ENCODE measurements around the gene EPS8. TPM values are rescaled to one million over a fixed set of nuclear protein-coding genes. Genes with fewer than 3 reads are reported as not detected.

EPS8 gene
- total RNA-seq, 2 donors from 2014 or later: 38.0 to 46.2 TPM

- H3K9me3 Mint-ChIP-seq: no peaks in the 10 kb centered on the region
Observed at GRCh38 chr12:15608941-15609340, 180.2 kb downstream of the EPS8 start.

GRCh38 chr12:15608406-15608805 lies 180.8 kb downstream of the EPS8 start:
- Mint-ChIP-seq H3K4me1 (ENCODE audit: low read depth in 2 of 2) (no peaks in the 10 kb centered on the region), H3K4me3 (no peak overlapping the region), H3K36me3 (no peaks in the 10 kb centered on the region), H3K27me3 (peaks cover 3 to 8% of the 10 kb centered on the region in 2 donors), H3K27ac (no peak overlapping the region), H3K9me3 (no peaks in the 10 kb centered on the region)
- DNase-seq (ENCODE audit: low spot score) (no peak), ATAC-seq (no peak)

More at GRCh38 chr12:15608941-15609340, 180.2 kb downstream of the EPS8 start:
- Mint-ChIP-seq H3K4me3 (no peak overlapping the region), H3K4me1 (ENCODE audit: low read depth in 2 of 2) (no peaks in the 10 kb centered on the region), H3K36me3 (no peaks in the 10 kb centered on the region), H3K27me3 (peaks cover 3 to 8% of the 10 kb centered on the region in 2 donors), H3K27ac (no peak overlapping the region)
- DNase-seq (ENCODE audit: low spot score) (no peak), ATAC-seq (no peak)

GRCh38 chr12:15605881-15606590 lies 183.2 kb downstream of the EPS8 start:
- DNase-seq (ENCODE audit: low spot score) (no peak), ATAC-seq (no peak)
- Mint-ChIP-seq H3K27ac (no peak overlapping the region), H3K4me1 (ENCODE audit: low read depth in 2 of 2) (no peaks in the 10 kb centered on the region), H3K4me3 (no peak overlapping the region), H3K36me3 (no peaks in the 10 kb centered on the region), H3K9me3 (no peaks in the 10 kb centered on the region), H3K27me3 (peaks cover 0 to 13% of the 10 kb centered on the region in 2 donors)

GRCh38 chr12:15603474-15604085 lies 185.6 kb downstream of the EPS8 start:
- no peak for ATAC-seq
- Mint-ChIP-seq H3K27me3 (peaks cover 0 to 8% of the 10 kb centered on the region in 2 donors), H3K9me3 (no peaks in the 10 kb centered on the region), H3K4me3 (no peak overlapping the region), H3K4me1 (ENCODE audit: low read depth in 2 of 2) (no peaks in the 10 kb centered on the region), H3K36me3 (no peaks in the 10 kb centered on the region), H3K27ac (no peak overlapping the region)
- DNase-seq (ENCODE audit: low spot score): no peak

- Mint-ChIP-seq H3K27ac (no peak overlapping the region), H3K9me3 (no peaks in the 10 kb centered on the region)
Observed at GRCh38 chr12:15602051-15602672, 187.0 kb downstream of the EPS8 start.

GRCh38 chr12:15601210-15601800 lies 187.9 kb downstream of the EPS8 start:
- Mint-ChIP-seq H3K4me3 (no peak overlapping the region), H3K9me3 (no peaks in the 10 kb centered on the region), H3K27ac (no peak overlapping the region), H3K4me1 (ENCODE audit: low read depth in 2 of 2) (no peaks in the 10 kb centered on the region), H3K36me3 (no peaks in the 10 kb centered on the region), H3K27me3 (peaks cover 5 to 16% of the 10 kb centered on the region in 2 donors)
- DNase-seq (ENCODE audit: low spot score) (no peak), ATAC-seq (peak in 1 of 2 donors; percentile 41)

More at GRCh38 chr12:15602051-15602672, 187.0 kb downstream of the EPS8 start:
- Mint-ChIP-seq H3K4me1 (ENCODE audit: low read depth in 2 of 2) (no peaks in the 10 kb centered on the region), H3K27me3 (peaks cover 5 to 13% of the 10 kb centered on the region in 2 donors), H3K4me3 (no peak overlapping the region), H3K36me3 (no peaks in the 10 kb centered on the region)
- ATAC-seq: no peak
- DNase-seq (ENCODE audit: low spot score): no peak

GRCh38 chr12:15600223-15600935 lies 188.8 kb downstream of the EPS8 start:
- DNase-seq (ENCODE audit: low spot score): no peak
- H3K4me1 Mint-ChIP-seq (ENCODE audit: low read depth in 2 of 2): no peaks in the 10 kb centered on the region
- H3K27ac Mint-ChIP-seq: no peak overlapping the region
- H3K27me3 Mint-ChIP-seq: peaks cover 8 to 22% of the 10 kb centered on the region in 2 donors
- H3K9me3 Mint-ChIP-seq: no peaks in the 10 kb centered on the region
- H3K36me3 Mint-ChIP-seq: no peaks in the 10 kb centered on the region
- no peak overlapping the region for H3K4me3 Mint-ChIP-seq
- ATAC-seq: no peak

GRCh38 chr12:15599266-15600037 lies 189.7 kb downstream of the EPS8 start:
- no peaks in the 10 kb centered on the region for H3K9me3 Mint-ChIP-seq
- H3K36me3 Mint-ChIP-seq: no peaks in the 10 kb centered on the region

GRCh38 chr12:15597125-15597830 lies 191.9 kb downstream of the EPS8 start:
- DNase-seq (ENCODE audit: low spot score) (no peak), ATAC-seq (no peak)
- no peak overlapping the region for H3K4me3 Mint-ChIP-seq
- no peaks in the 10 kb centered on the region for H3K9me3 Mint-ChIP-seq
- H3K36me3 Mint-ChIP-seq: no peaks in the 10 kb centered on the region
- no peak overlapping the region for H3K27ac Mint-ChIP-seq
- H3K4me1 Mint-ChIP-seq (ENCODE audit: low read depth in 2 of 2): no peaks in the 10 kb centered on the region
- peaks cover 8 to 33% of the 10 kb centered on the region in 2 donors for H3K27me3 Mint-ChIP-seq

More at GRCh38 chr12:15599266-15600037, 189.7 kb downstream of the EPS8 start:
- Mint-ChIP-seq H3K27ac (no peak overlapping the region), H3K4me1 (ENCODE audit: low read depth in 2 of 2) (no peaks in the 10 kb centered on the region), H3K27me3 (peaks cover 8 to 25% of the 10 kb centered on the region in 2 donors), H3K4me3 (no peak overlapping the region)
- ATAC-seq (no peak), DNase-seq (ENCODE audit: low spot score) (no peak)

GRCh38 chr12:15596174-15596573 lies 193.0 kb downstream of the EPS8 start:
- Mint-ChIP-seq H3K9me3 (no peaks in the 10 kb centered on the region), H3K4me3 (no peak overlapping the region), H3K36me3 (no peaks in the 10 kb centered on the region), H3K27me3 (peaks cover 11 to 33% of the 10 kb centered on the region in 2 donors), H3K27ac (no peak overlapping the region), H3K4me1 (ENCODE audit: low read depth in 2 of 2) (no peaks in the 10 kb centered on the region)
- DNase-seq (ENCODE audit: low spot score): no peak
- peak in 1 of 2 donors; percentile 48 for ATAC-seq

GRCh38 chr12:15592934-15593333 lies 196.3 kb downstream of the EPS8 start:
- Mint-ChIP-seq H3K4me3 (no peak overlapping the region), H3K36me3 (no peaks in the 10 kb centered on the region), H3K4me1 (ENCODE audit: low read depth in 2 of 2) (peaks cover 6 to 9% of the 10 kb centered on the region in 2 donors), H3K9me3 (no peaks in the 10 kb centered on the region), H3K27me3 (peaks cover 18 to 44% of the 10 kb centered on the region in 2 donors), H3K27ac (peak overlapping the region in 1 of 2 donors; percentile 32)
- ATAC-seq: no peak
- no peak for DNase-seq (ENCODE audit: low spot score)

GRCh38 chr12:15591811-15592210 lies 197.4 kb downstream of the EPS8 start:
- H3K27ac Mint-ChIP-seq: no peak overlapping the region

More at GRCh38 chr12:15591811-15592210, 197.4 kb downstream of the EPS8 start:
- Mint-ChIP-seq H3K36me3 (no peaks in the 10 kb centered on the region), H3K4me3 (no peak overlapping the region), H3K27me3 (peaks cover 16 to 42% of the 10 kb centered on the region in 2 donors), H3K4me1 (ENCODE audit: low read depth in 2 of 2) (peaks cover 6 to 9% of the 10 kb centered on the region in 2 donors), H3K9me3 (no peaks in the 10 kb centered on the region)
- no peak for DNase-seq (ENCODE audit: low spot score)
- ATAC-seq: no peak

All from natural killer cell treated with Interleukin-12 subunit alpha and Interleukin-12 subunit beta and Interleukin-15 and Interleukin-18, amount 100 ng/mL, for 72 hours (primary cell).